MM.1S (cell line): Measurements from ENCODE around the gene YPEL5.

Experiments used
- DNase-seq: peaks from one replicate; pipeline ENCODE4 v3.0.0-alpha.2; 2015
- H2AFZ ChIP-seq: fragments of 300-600 bp; sonication (generic); 2 replicates; pipeline ENCODE4 v1.6.0; 2016; ENCODE audit warnings: antibody characterized with exemption, low read length
- H3F3A ChIP-seq: fragments of 300-600 bp; sonication (generic); 2 replicates; pipeline ENCODE4 v1.6.1; 2016; ENCODE audit warnings: mild to moderate bottlenecking, antibody characterized with exemption, low read length, moderate library complexity, mixed read lengths; ENCODE audit not compliant: insufficient read depth
- H3K27ac ChIP-seq: fragments of 300-600 bp; sonication (generic); 2 replicates; pipeline ENCODE4 v1.5.1; 2016; ENCODE audit warnings: mild to moderate bottlenecking, low read length
- H3K27me3 ChIP-seq: fragments of 300-600 bp; sonication (generic); replicated peaks from 2 replicates; pipeline ENCODE4 v1.6.0; 2016; ENCODE audit warnings: low read length; ENCODE audit not compliant: insufficient read depth
- H3K36me3 ChIP-seq: fragments of 300-600 bp; sonication (generic); replicated peaks from 2 replicates; pipeline ENCODE4 v1.6.1; 2016; ENCODE audit warnings: mild to moderate bottlenecking, low read length, mixed read lengths; ENCODE audit not compliant: insufficient read depth
- H3K4me1 ChIP-seq: fragments of 300-600 bp; sonication (generic); 2 replicates; pipeline ENCODE4 v1.6.1; 2016; ENCODE audit warnings: low read length, mixed read lengths
- H3K4me2 ChIP-seq: fragments of 300-600 bp; sonication (generic); 2 replicates; pipeline ENCODE4 v1.6.0; 2016; ENCODE audit warnings: low read depth, low read length
- H3K4me3 ChIP-seq: fragments of 300-600 bp; sonication (generic); 2 replicates; pipeline ENCODE4 v1.5.1; 2016; ENCODE audit warnings: low read length, mixed read lengths
- H3K79me2 ChIP-seq: fragments of 300-600 bp; sonication (generic); 2 replicates; pipeline ENCODE4 v1.6.1; 2016; ENCODE audit warnings: mixed run types, low read length, mixed read lengths
- H3K9ac ChIP-seq: fragments of 300-600 bp; sonication (generic); 2 replicates; pipeline ENCODE4 v1.6.1; 2016; ENCODE audit warnings: low read length, mixed read lengths
- H3K9me2 ChIP-seq: fragments of 300-600 bp; sonication (generic); replicated peaks from 2 replicates; pipeline ENCODE4 v1.6.1; 2016; ENCODE audit warnings: mild to moderate bottlenecking, low read length, mixed read lengths; ENCODE audit not compliant: insufficient read depth
- H3K9me3 ChIP-seq: fragments of 300-600 bp; sonication (generic); replicated peaks from 2 replicates; pipeline ENCODE4 v1.6.1; 2016; ENCODE audit warnings: mild to moderate bottlenecking, low read length, mixed read lengths; ENCODE audit not compliant: insufficient read depth
- H4K20me1 ChIP-seq: fragments of 300-600 bp; sonication (generic); 2 replicates; pipeline ENCODE4 v1.6.1; 2016; ENCODE audit warnings: mild to moderate bottlenecking, low read length, moderate library complexity, mixed read lengths; ENCODE audit not compliant: insufficient read depth
- EZH2 ChIP-seq: fragments of 300-600 bp; sonication (generic); optimal IDR thresholded peaks from 2 replicates; pipeline ENCODE3; 2017; ENCODE audit warnings: low read depth, mild to moderate bottlenecking, antibody characterized with exemption, low read length, mixed read lengths
- EZH2phosphoT487 ChIP-seq: fragments of 300-600 bp; sonication (generic); IDR thresholded peaks from 2 replicates; pipeline ENCODE4 v1.6.1; 2018; ENCODE audit warnings: antibody characterized with exemption, low read length
- TF ChIP-seq, protein P1 (sequence below): fragments of 300-600 bp; sonication (generic); IDR thresholded peaks from 2 replicates; pipeline ENCODE4 v1.5.1; 2016; ENCODE audit warnings: antibody characterized with exemption, low read length, mixed read lengths

Gene YPEL5

GRCh38 chr2:30112561-30112960 lies 34.2 kb upstream of the YPEL5 start:
- Histone ChIP-seq H3K27ac (no peak overlapping the region), H3K9me2 (no peaks in the 10 kb centered on the region)

GRCh38 chr2:30113617-30114293 lies 33.1 kb upstream of the YPEL5 start:
- Histone ChIP-seq H3K4me3 (no peak overlapping the region), H4K20me1 (no peaks in the 10 kb centered on the region), H2AFZ (no peak overlapping the region), H3K79me2 (no peaks in the 10 kb centered on the region), H3K27ac (no peak overlapping the region), H3K9me3 (no peaks in the 10 kb centered on the region), H3K4me2 (no peak overlapping the region), H3F3A (no peaks in the 10 kb centered on the region), H3K9ac (no peak overlapping the region), H3K4me1 (peaks cover 10% of the 10 kb centered on the region), H3K27me3 (no peaks in the 10 kb centered on the region), H3K36me3 (no peaks in the 10 kb centered on the region), H3K9me2 (no peaks in the 10 kb centered on the region)
- TF ChIP-seq EZH2: no peak
- no peak for TF ChIP-seq EZH2phosphoT487
- TF ChIP-seq, protein P1, sequence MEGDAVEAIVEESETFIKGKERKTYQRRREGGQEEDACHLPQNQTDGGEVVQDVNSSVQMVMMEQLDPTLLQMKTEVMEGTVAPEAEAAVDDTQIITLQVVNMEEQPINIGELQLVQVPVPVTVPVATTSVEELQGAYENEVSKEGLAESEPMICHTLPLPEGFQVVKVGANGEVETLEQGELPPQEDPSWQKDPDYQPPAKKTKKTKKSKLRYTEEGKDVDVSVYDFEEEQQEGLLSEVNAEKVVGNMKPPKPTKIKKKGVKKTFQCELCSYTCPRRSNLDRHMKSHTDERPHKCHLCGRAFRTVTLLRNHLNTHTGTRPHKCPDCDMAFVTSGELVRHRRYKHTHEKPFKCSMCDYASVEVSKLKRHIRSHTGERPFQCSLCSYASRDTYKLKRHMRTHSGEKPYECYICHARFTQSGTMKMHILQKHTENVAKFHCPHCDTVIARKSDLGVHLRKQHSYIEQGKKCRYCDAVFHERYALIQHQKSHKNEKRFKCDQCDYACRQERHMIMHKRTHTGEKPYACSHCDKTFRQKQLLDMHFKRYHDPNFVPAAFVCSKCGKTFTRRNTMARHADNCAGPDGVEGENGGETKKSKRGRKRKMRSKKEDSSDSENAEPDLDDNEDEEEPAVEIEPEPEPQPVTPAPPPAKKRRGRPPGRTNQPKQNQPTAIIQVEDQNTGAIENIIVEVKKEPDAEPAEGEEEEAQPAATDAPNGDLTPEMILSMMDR: no peak
- DNase-seq: no peak

More at GRCh38 chr2:30112561-30112960, 34.2 kb upstream of the YPEL5 start:
- no peaks in the 10 kb centered on the region for H3F3A ChIP-seq
- no peaks in the 10 kb centered on the region for H3K27me3 ChIP-seq
- TF ChIP-seq, protein P1: no peak
- TF ChIP-seq EZH2phosphoT487 (no peak), EZH2 (no peak)
- H3K4me3 ChIP-seq: no peak overlapping the region
- no peaks in the 10 kb centered on the region for H4K20me1 ChIP-seq
- no peak overlapping the region for H3K9ac ChIP-seq
- H3K79me2 ChIP-seq: no peaks in the 10 kb centered on the region
- no peaks in the 10 kb centered on the region for H3K36me3 ChIP-seq
- no peak overlapping the region for H2AFZ ChIP-seq
- H3K4me1 ChIP-seq: peaks cover 10% of the 10 kb centered on the region
- no peak for DNase-seq
- H3K9me3 ChIP-seq: no peaks in the 10 kb centered on the region
- H3K4me2 ChIP-seq: no peak overlapping the region

GRCh38 chr2:30115141-30115980 lies 31.4 kb upstream of the YPEL5 start:
- no peak for TF ChIP-seq EZH2
- TF ChIP-seq, protein P1: peak; percentile 96
- Histone ChIP-seq H3K4me1 (peaks cover 10% of the 10 kb centered on the region), H2AFZ (peak overlapping the region; percentile 56), H3K36me3 (no peaks in the 10 kb centered on the region), H3F3A (no peaks in the 10 kb centered on the region), H3K9me2 (no peaks in the 10 kb centered on the region), H4K20me1 (no peaks in the 10 kb centered on the region), H3K27me3 (no peaks in the 10 kb centered on the region), H3K79me2 (no peaks in the 10 kb centered on the region), H3K4me3 (peak overlapping the region; percentile 25; the same call in 1 of the 2 replicates), H3K27ac (no peak overlapping the region; the same call in 1 of the 2 replicates), H3K9ac (no peak overlapping the region), H3K4me2 (peak overlapping the region; percentile 66), H3K9me3 (no peaks in the 10 kb centered on the region)
- DNase-seq: peak; percentile 79
